Vagina (tissue), 2 donors: Measurements from ENCODE around the gene C15orf39.

ENCODE experiments used
- CTCF ChIP-seq, 3 experiments: fragments of 450-650 bp in 2 of 3; fragments of 200-600 bp in 1 of 3; sonication (generic) in 1 of 3; IDR thresholded peaks; one replicate each; pipeline ENCODE4 v1.5.1; 2017 to 2019; ENCODE audit warnings: antibody characterized with exemption in 3 of 3, mild to moderate bottlenecking in 2 of 3, moderate library complexity in 2 of 3
- POLR2A ChIP-seq, 2 donors: fragments of 450-650 bp; IDR thresholded peaks; one replicate each; pipeline ENCODE4 v1.6.1; 2017; ENCODE audit warnings: antibody characterized with exemption in 2 of 2, mild to moderate bottlenecking in 2 of 2, moderate library complexity in 2 of 2
- POLR2AphosphoS5 ChIP-seq, 2 donors: sonication (generic); formaldehyde crosslinking; IDR thresholded peaks; one replicate each; pipeline ENCODE4 v1.9.0; 2017; ENCODE audit warnings: antibody characterized with exemption in 2 of 2, mild to moderate bottlenecking in 2 of 2, low read depth in 1 of 2; ENCODE audit not compliant: insufficient read depth in 1 of 2

- no peak for TF ChIP-seq CTCF (IDR thresholded peaks at IDR 0.05)
- TF ChIP-seq POLR2A (IDR thresholded peaks at IDR 0.05): no peak
- no peak for TF ChIP-seq POLR2AphosphoS5 (IDR thresholded peaks at IDR 0.05; ENCODE audit: insufficient read depth in 1 of 2, low read depth in 1 of 2)
Observed at GRCh38 chr15:75177360-75178071, 24.2 kb upstream of the C15orf39 start.
